SU-DHL-6 (cell line): ENCODE measurements around the gene BCAS3.

Experiments used
- H2AFZ ChIP-seq: fragments of 200-600 bp; sonication (generic); 2 replicates; pipeline ENCODE4 v1.6.1; 2014; ENCODE audit warnings: low read depth, mild to moderate bottlenecking, moderate library complexity, mixed read lengths, antibody characterized with exemption, low read length; ENCODE audit not compliant: severe bottlenecking
- H3F3A ChIP-seq: fragments of 200-600 bp; shearing (Covaris generic); 2 replicates; pipeline ENCODE4 v1.6.0; 2016; ENCODE audit warnings: antibody characterized with exemption, mild to moderate bottlenecking; ENCODE audit not compliant: insufficient read depth
- H3K27ac ChIP-seq: fragments of 200-600 bp; sonication (generic); 2 replicates; pipeline ENCODE4 v1.5.1; 2016; ENCODE audit warnings: low read depth, mild to moderate bottlenecking, low read length, moderate library complexity, mixed read lengths
- H3K27me3 ChIP-seq: fragments of 200-600 bp; sonication (generic), shearing (Covaris generic); 2 replicates; pipeline ENCODE4 v1.6.0; 2014; ENCODE audit warnings: mild to moderate bottlenecking, low read length
- H3K36me3 ChIP-seq: fragments of 200-600 bp; sonication (generic); 2 replicates; pipeline ENCODE4 v1.6.1; 2014; ENCODE audit warnings: mild to moderate bottlenecking, low read length, mixed read lengths
- H3K4me2 ChIP-seq: fragments of 300-600, 200-600 bp; shearing (Covaris generic), sonication (generic); 2 replicates; pipeline ENCODE4 v1.6.0; 2014; ENCODE audit warnings: low read length, low read depth, mild to moderate bottlenecking; ENCODE audit not compliant: poor library complexity, severe bottlenecking
- H3K4me3 ChIP-seq: fragments of 200-600 bp; sonication (generic); 2 replicates; pipeline ENCODE4 v1.5.1; 2014; ENCODE audit warnings: antibody characterized with exemption, low read length, mild to moderate bottlenecking, mixed read lengths; ENCODE audit not compliant: insufficient read depth, poor library complexity, severe bottlenecking
- H3K79me2 ChIP-seq: fragments of 200-600 bp; sonication (generic); 2 replicates; pipeline ENCODE4 v1.6.1; 2014; ENCODE audit warnings: mild to moderate bottlenecking, low read length, moderate library complexity; ENCODE audit not compliant: insufficient read depth
- H3K9ac ChIP-seq: fragments of 200-600 bp; sonication (generic); 2 replicates; pipeline ENCODE4 v1.7.0; 2014; ENCODE audit warnings: mild to moderate bottlenecking, low read length
- H3K9me2 ChIP-seq: fragments of 200-600 bp; sonication (generic); replicated peaks from 2 replicates; pipeline ENCODE4 v1.6.1; 2014; ENCODE audit warnings: low read length; ENCODE audit not compliant: insufficient read depth
- H3K9me3 ChIP-seq: fragments of 200-600 bp; sonication (generic); 2 replicates; pipeline ENCODE4 v1.6.1; 2014; ENCODE audit warnings: low read length, mixed read lengths; ENCODE audit not compliant: insufficient read depth
- H4K20me1 ChIP-seq: fragments of 200-600 bp; sonication (generic); 2 replicates; pipeline ENCODE4 v1.6.1; 2014; ENCODE audit warnings: low read depth, mild to moderate bottlenecking, antibody characterized with exemption, low read length, moderate library complexity, mixed read lengths
- EZH2phosphoT487 ChIP-seq: fragments of 200-600 bp; sonication (generic), shearing (Covaris generic); conservative IDR thresholded peaks from 2 replicates; pipeline ENCODE4 v1.6.1; 2018; ENCODE audit warnings: mild to moderate bottlenecking, antibody characterized with exemption, low read length, moderate library complexity, mixed read lengths
- TF ChIP-seq, protein P1 (sequence below): fragments of 200-600 bp; sonication (generic); IDR thresholded peaks from one replicate; pipeline ENCODE4 v1.5.1; 2017; ENCODE audit warnings: antibody characterized with exemption, mild to moderate bottlenecking, low read length, moderate library complexity; ENCODE audit not compliant: insufficient read depth, poor library complexity, severe bottlenecking

The BCAS3 gene

DNA sequence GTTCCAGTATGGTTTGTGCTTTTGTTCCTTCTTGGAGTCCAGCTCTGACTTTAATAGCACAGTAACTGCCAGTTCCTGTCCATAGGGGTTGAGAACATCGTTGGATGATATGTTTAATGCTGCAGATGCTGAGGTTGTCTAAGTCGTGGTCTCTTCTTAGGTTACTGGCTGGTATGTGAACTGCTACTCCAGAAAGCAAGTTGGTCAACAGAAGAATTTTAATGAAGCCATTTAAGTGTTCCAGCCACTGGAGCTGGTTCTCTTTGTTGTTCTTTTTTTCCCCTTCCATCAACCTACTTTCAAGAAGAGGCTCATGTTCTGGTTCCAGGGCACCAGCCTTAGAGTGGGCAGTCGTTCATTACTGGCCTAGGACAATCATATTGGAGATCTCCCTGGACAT is 581.7 kb downstream of the BCAS3 start:
- Histone ChIP-seq H3K4me2 (no peak overlapping the region), H3K4me3 (no peak overlapping the region), H4K20me1 (no peaks in the 10 kb centered on the region), H3K36me3 (no peaks in the 10 kb centered on the region), H3F3A (no peaks in the 10 kb centered on the region), H3K9ac (no peak overlapping the region), H3K79me2 (no peaks in the 10 kb centered on the region), H3K9me3 (no peaks in the 10 kb centered on the region), H3K27ac (no peak overlapping the region), H2AFZ (no peak overlapping the region), H3K9me2 (no peaks in the 10 kb centered on the region), H3K27me3 (no peaks in the 10 kb centered on the region)
- TF ChIP-seq, protein P1, sequence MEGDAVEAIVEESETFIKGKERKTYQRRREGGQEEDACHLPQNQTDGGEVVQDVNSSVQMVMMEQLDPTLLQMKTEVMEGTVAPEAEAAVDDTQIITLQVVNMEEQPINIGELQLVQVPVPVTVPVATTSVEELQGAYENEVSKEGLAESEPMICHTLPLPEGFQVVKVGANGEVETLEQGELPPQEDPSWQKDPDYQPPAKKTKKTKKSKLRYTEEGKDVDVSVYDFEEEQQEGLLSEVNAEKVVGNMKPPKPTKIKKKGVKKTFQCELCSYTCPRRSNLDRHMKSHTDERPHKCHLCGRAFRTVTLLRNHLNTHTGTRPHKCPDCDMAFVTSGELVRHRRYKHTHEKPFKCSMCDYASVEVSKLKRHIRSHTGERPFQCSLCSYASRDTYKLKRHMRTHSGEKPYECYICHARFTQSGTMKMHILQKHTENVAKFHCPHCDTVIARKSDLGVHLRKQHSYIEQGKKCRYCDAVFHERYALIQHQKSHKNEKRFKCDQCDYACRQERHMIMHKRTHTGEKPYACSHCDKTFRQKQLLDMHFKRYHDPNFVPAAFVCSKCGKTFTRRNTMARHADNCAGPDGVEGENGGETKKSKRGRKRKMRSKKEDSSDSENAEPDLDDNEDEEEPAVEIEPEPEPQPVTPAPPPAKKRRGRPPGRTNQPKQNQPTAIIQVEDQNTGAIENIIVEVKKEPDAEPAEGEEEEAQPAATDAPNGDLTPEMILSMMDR = no peak
- no peak for TF ChIP-seq EZH2phosphoT487

DNA sequence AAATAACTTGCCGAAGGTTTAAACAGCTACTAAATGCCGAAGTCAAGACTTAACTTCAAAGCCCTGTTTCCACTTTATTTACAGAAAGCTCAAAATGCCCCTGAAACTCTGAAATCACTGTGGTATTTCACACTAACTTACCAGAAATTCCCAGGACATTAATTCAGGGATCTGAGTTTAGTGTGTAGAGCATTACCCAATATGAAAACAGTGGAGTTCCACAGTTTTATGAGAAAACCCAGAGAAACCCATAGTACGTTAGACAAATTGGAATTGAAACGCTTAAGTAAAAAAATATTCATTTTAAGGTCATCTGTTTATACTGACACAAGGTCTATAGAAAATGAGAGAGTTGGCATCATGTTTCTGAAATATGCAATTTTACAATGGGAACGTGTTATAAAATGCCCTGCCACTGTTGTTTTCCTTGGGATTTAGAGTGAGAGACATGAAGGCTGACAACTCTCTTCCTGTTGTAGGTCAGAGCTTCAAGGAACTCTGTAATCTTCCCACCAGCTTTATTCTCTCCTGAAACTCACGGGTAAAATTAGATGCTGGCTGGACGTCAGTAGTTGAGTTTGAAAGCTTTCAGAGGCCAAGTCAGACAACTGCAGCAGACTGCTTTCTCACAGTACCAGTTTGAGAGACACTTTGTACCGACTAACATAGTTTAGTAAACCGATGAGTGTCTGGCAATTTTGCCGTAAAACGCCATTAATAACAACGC is 582.6 kb downstream of the BCAS3 start:
- H3F3A ChIP-seq = no peaks in the 10 kb centered on the region
- H3K9me2 ChIP-seq = no peaks in the 10 kb centered on the region
- TF ChIP-seq EZH2phosphoT487 = no peak
- TF ChIP-seq, protein P1 = no peak
- no peak overlapping the region for H3K27ac ChIP-seq
- H3K27me3 ChIP-seq = no peaks in the 10 kb centered on the region
- H4K20me1 ChIP-seq = no peaks in the 10 kb centered on the region
- no peak overlapping the region for H3K9ac ChIP-seq
- H3K9me3 ChIP-seq = no peaks in the 10 kb centered on the region
- H3K4me3 ChIP-seq = no peak overlapping the region
- no peak overlapping the region for H2AFZ ChIP-seq
- no peaks in the 10 kb centered on the region for H3K36me3 ChIP-seq
- no peak overlapping the region for H3K4me2 ChIP-seq
- no peaks in the 10 kb centered on the region for H3K79me2 ChIP-seq

DNA sequence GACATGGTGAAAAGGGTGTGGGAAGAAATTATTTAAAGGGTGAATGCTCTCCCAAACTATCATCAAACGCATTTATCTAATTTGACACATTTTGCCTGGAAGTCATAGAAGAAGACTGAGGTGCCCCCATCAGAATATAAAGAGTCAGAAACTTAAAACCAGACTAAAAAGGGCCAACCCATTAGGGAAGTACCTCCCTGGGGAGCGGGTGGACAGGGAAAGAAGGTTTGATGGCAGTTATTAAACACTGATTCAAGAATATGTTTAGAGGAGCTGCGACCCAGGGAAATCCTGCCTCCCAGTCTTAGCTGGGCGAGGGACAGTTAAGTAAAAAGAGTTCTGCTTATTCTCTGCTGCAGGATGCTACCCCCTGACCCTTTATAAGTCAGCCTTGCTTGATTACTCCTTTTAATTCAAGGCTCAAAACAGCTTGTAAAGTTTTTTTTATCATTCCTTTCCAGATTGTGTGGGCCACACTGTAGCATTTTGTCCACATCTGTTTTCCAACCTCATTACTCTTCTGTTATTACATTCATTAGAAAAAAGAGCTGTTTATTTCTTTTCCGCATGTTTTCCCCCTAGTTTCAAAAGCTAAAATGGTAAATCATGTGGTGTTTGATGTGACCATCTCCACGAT is 583.5 kb downstream of the BCAS3 start:
- H3K4me2 ChIP-seq = no peak overlapping the region

More for the DNA sequence above, 583.5 kb downstream of the BCAS3 start:
- H4K20me1 ChIP-seq = no peaks in the 10 kb centered on the region
- H3K79me2 ChIP-seq = no peaks in the 10 kb centered on the region
- H3K9me2 ChIP-seq = no peaks in the 10 kb centered on the region
- no peak overlapping the region for H3K9ac ChIP-seq
- H3F3A ChIP-seq = no peaks in the 10 kb centered on the region
- no peak overlapping the region for H3K27ac ChIP-seq
- H3K4me3 ChIP-seq = no peak overlapping the region
- no peak overlapping the region for H2AFZ ChIP-seq
- no peaks in the 10 kb centered on the region for H3K36me3 ChIP-seq
- H3K9me3 ChIP-seq = no peaks in the 10 kb centered on the region
- H3K27me3 ChIP-seq = no peaks in the 10 kb centered on the region
- no peak for TF ChIP-seq EZH2phosphoT487
- TF ChIP-seq, protein P1 = no peak
